NCI-H2171 treated with DMSO at 0.1 percent for 48 hours (cell line): Measurements from ENCODE around the gene THBS1.

Source experiments
- DNase-seq: peaks from one replicate; lab custom pipeline; 2025; lab: John Stamatoyannopoulos, UW

THBS1 gene

GRCh38 chr15:39638041-39638440 is 57.2 kb downstream of the THBS1 start:
- no peak for DNase-seq

DNA sequence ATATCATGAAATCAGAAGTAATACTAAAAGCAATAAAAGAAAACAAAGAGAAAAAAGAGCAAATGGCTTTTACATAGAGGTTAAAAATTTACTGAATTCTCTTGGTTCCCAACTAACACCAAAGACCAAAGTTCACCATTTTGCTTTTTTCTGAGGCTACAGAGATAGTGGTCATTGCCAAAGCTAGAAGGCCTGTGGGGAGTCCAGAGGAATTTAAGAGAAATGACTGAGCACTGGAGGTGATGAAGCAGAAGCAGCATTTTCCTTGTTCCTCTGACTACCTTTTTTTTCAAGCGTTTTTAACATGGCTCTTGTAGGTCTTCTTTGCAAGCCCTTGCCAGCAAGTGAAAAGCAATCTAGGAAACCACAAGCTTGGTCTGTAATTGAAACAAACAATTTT is 58.2 kb downstream of the THBS1 start:
- DNase-seq, result no peak

DNA sequence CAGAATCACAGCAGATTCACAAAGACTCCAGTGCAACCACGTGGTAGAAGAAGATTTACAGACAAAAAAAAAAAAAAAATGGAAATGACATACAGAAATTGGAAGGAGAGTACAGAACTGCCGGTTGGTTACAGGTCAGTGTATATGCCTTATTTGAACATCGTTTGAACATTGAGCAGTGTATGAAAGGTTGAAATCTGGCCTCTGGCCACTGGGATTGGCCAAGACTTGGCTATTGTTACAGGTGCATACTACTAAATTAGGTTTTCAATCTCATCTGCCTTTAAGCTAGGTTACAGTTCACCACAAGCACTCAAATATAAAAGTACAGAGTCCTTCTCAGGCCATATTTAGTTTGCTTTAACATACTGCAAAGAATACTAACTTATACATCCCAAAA is 59.8 kb downstream of the THBS1 start:
- no peak for DNase-seq

DNA sequence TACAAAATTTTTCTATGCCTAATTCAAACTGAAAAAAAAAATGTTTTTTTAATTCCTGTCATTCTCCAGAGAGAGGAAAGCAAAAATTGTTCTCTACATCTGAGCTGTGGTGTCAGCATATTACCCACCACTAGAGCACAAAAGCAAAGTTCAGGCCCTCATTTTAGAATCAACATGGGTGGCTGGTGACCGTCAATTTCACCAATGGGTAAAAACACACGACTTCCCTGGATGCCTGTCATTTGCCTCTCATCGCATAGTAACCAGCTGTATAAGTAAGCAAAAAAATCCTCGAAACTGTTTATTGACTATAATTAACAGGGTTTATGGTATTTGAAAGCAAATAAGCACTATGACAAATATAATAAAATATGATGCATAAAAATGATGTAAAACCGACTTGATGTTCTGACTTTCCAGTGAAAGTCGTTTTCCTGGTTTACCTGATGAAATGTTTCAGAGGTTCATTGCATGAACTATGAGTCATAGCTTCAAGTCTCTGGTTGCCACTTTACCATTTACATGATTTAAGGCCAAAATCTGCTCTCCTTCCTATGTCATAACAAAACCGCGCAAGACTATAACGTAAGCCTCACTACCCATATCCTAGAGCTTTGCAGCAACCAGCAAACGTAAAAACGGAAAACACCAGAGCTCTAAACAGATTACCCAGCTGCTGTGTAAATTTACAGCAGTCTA is 60.5 kb downstream of the THBS1 start:
- DNase-seq, result no peak

GRCh38 chr15:39642011-39642640 is 61.2 kb downstream of the THBS1 start:
- DNase-seq, result no peak

DNA sequence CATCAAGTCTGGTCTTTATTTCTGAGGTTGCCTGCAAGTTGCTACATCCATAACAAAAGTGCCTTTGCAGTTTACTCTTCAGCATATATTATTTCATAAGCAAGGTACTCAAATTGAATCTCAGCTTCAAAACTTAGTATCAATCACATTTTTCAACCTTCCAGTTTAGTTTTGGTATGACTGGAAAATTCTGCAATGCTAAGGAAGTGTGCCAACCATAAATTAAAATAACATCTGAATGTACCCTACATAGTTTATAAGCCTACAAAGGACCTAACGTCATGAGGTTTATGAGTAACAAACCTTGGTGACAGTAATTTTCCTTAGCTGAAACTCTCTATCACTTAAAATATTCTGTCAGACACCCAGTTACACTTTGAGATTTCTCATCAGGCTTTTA is 62.8 kb downstream of the THBS1 start:
- no peak for DNase-seq

GRCh38 chr15:39644136-39644535 is 63.3 kb downstream of the THBS1 start:
- DNase-seq, result no peak

- no peak for DNase-seq
These were observed 64.5 kb downstream of the THBS1 start for GRCh38 chr15:39645138-39645975.

DNA sequence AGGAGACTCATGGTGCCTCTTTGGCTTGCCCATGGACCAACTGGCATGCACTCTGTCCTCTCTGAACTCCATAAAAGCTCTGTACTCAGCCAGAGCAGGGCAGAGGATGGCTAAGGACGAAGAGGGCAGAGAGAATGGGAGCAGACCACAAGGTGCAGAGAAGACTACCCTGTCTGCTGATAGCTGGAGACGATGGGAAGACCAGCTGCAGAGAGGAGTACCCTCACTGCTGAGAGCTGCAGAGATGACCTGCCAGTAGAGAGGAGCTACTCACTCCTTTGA is 65.0 kb downstream of the THBS1 start:
- DNase-seq, result no peak

DNA sequence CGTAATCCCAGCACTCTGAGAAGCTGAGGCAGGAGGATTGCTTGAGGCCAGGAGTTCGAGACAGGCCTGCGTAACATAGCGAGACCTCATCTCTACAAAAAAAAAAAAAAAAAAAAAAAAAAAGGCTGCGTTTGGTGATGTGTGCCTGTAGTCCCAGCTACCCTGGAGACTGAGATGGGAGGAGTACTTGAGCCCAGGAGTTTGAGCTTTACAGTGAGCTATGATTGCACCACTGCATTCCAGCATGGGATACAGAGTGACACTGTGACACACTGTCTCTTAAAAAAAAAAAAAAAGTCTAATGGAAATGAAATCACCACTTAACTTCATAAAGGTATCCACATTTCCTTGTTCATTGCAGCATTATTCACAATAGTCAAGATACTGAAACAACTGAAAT is 65.5 kb downstream of the THBS1 start:
- DNase-seq, result no peak
